Endothelial cell of umbilical vein (primary cell): ENCODE data around the gene ALPL. TPM values are rescaled to one million over a fixed set of nuclear protein-coding genes. Genes with fewer than 3 reads are reported as not detected.

Experiments
- BruUV-seq: library from RNA; stranded (reverse); fragments of 400-500 nt; replicated peaks from 2 replicates; lab custom pipeline; 2021; lab: Mats Ljungman, UMichigan
- CTCF ChIA-PET: fragments of 300-600, 350-600 bp; sonication (Branson Sonifier 250); formaldehyde crosslinking; loops from one replicate; lab custom pipeline; 2021; ENCODE audit warnings: antibody characterized with exemption, inconsistent platforms; lab: Charles Lee
- POLR2A ChIA-PET: fragments of 300-600, 350-600 bp; sonication (Branson Sonifier 250); formaldehyde crosslinking; loops from one replicate; lab custom pipeline; 2021; ENCODE audit warnings: antibody characterized with exemption, inconsistent platforms; lab: Charles Lee
- DNase-seq: peaks from one replicate; pipeline ENCODE4 v3.0.0-alpha.2; 2011; ENCODE audit warnings: low read depth, low spot score
- FAIRE-seq: peaks from 2 replicates; lab custom pipeline; 2011; peaks lifted over from hg19 to GRCh38; lab: Jason Lieb, UNC
- H2AFZ ChIP-seq: 2 replicates; pipeline ENCODE4 v1.6.0; 2012; ENCODE audit warnings: low read depth, low read length, control low read depth, inconsistent platforms
- H3K27ac ChIP-seq: 2 replicates; pipeline ENCODE4 v1.5.1; 2011; ENCODE audit warnings: low read depth, mild to moderate bottlenecking, control low read depth, low read length, moderate library complexity; ENCODE audit not compliant: insufficient read depth
- H3K27me3 ChIP-seq, 2 experiments: 2 replicates each; pipeline versions ENCODE4 v1.6.0 to v1.6.1; 2011; ENCODE audit warnings: low read length in 2 of 2, mixed read lengths in 1 of 2; ENCODE audit not compliant: control insufficient read depth in 2 of 2, insufficient read depth in 2 of 2
- H3K36me3 ChIP-seq, 2 experiments: 2 replicates in 1 of 2; 3 replicates in 1 of 2; pipeline ENCODE4 v1.5.1; 2011; ENCODE audit warnings: low read length in 2 of 2, mild to moderate bottlenecking in 1 of 2, moderate library complexity in 1 of 2; ENCODE audit not compliant: control insufficient read depth in 2 of 2, insufficient read depth in 2 of 2; ENCODE audit errors: extremely low read depth in 1 of 2
- H3K4me1 ChIP-seq: 3 replicates; pipeline ENCODE4 v1.5.1; 2011; ENCODE audit warnings: mild to moderate bottlenecking, low read length; ENCODE audit not compliant: control insufficient read depth, insufficient read depth; ENCODE audit errors: extremely low read depth
- H3K4me2 ChIP-seq: 2 replicates; pipeline ENCODE4 v1.6.1; 2011; ENCODE audit warnings: low read length, control low read depth, mixed read lengths; ENCODE audit not compliant: insufficient read depth
- H3K4me3 ChIP-seq, 3 experiments: fragments of 200-600 bp in 1 of 3; sonication (generic), shearing (Covaris generic) in 1 of 3; replicated peaks in 1 of 3; 2 replicates each; pipeline ENCODE4 v1.5.1; 2011 to 2016; ENCODE audit warnings: control low read depth in 3 of 3, low read length in 3 of 3, mild to moderate bottlenecking in 2 of 3, inconsistent platforms in 1 of 3, low read depth in 1 of 3, moderate library complexity in 1 of 3; ENCODE audit not compliant: insufficient read depth in 1 of 3
- H3K79me2 ChIP-seq: 2 replicates; pipeline ENCODE4 v1.6.0; 2012; ENCODE audit warnings: low read length, inconsistent platforms; ENCODE audit not compliant: control insufficient read depth, insufficient read depth
- H3K9ac ChIP-seq: replicated peaks from 2 replicates; pipeline ENCODE3; 2011; ENCODE audit warnings: low read length, control low read depth; ENCODE audit not compliant: insufficient read depth; ENCODE audit errors: extremely low read depth
- H3K9me1 ChIP-seq: replicated peaks from 3 replicates; pipeline ENCODE4 v1.6.0; 2011; ENCODE audit warnings: mild to moderate bottlenecking, low read length; ENCODE audit not compliant: control insufficient read depth, insufficient read depth; ENCODE audit errors: extremely low read depth
- H3K9me3 ChIP-seq: replicated peaks from 2 replicates; pipeline ENCODE4 v1.5.1; 2012; ENCODE audit warnings: low read length, inconsistent platforms; ENCODE audit not compliant: control insufficient read depth, insufficient read depth
- H4K20me1 ChIP-seq: replicated peaks from 2 replicates; pipeline ENCODE3; 2011; ENCODE audit warnings: mild to moderate bottlenecking, low read length; ENCODE audit not compliant: control insufficient read depth, insufficient read depth; ENCODE audit errors: extremely low read depth
- FOS ChIP-seq: IDR thresholded peaks from 2 replicates; pipeline ENCODE4 v1.6.1; 2011; ENCODE audit warnings: mild to moderate bottlenecking, low read length, moderate library complexity, borderline replicate concordance; ENCODE audit not compliant: insufficient read depth
- POLR2A ChIP-seq: IDR thresholded peaks from 2 replicates; pipeline ENCODE4 v1.6.1; 2012; ENCODE audit warnings: low read depth, mild to moderate bottlenecking, control low read depth, low read length
- POLR2AphosphoS5 ChIP-seq: IDR thresholded peaks from 2 replicates; pipeline ENCODE4 v1.6.1; 2012; ENCODE audit warnings: low read depth, mild to moderate bottlenecking, control low read depth, low read length, moderate library complexity; ENCODE audit not compliant: insufficient read depth
- dilution Hi-C: fragments of 300-500 bp; cut with MboI; formaldehyde crosslinking; loops from one replicate; pipeline ENCODE4 v1.15.0; 2019; ENCODE audit warnings: low sequenced_read_pairs; ENCODE audit not compliant: extremely low pct_ligation_motif_present
- intact Hi-C: fragments of 100-400 bp; cut with micrococcal nuclease; formaldehyde crosslinking; loops from one replicate; pipeline ENCODE4 v1.10.0; 2022
- polyA plus RNA-seq, 4 experiments: library from polyadenylated mRNA; depleted of rRNA in 3 of 4; stranded (reverse) in 3 of 4; unstranded in 1 of 4; fragments of >200 nt; gene quantifications; 2 replicates each; pipeline versions ENCODE4 v1.2.1 to v1.2.3, GENCODE V29; 2011 to 2012; ENCODE audit warnings: missing spikeins in 1 of 4
- total RNA-seq: library from RNA; stranded (reverse); gene quantifications from 2 replicates; pipeline ENCODE4 v1.2.3, GENCODE V29; 2021
- TF ChIP-seq, protein P1 (sequence below), 2 donors: IDR thresholded peaks; 1 replicate in 1 of 2; 2 replicates in 1 of 2; pipeline ENCODE4 v1.5.1; 2011; ENCODE audit warnings: low read length in 2 of 2, mild to moderate bottlenecking in 2 of 2, moderate library complexity in 2 of 2, control low read depth in 1 of 2, inconsistent platforms in 1 of 2, low read depth in 1 of 2; ENCODE audit not compliant: insufficient read depth in 1 of 2; ENCODE audit errors: extremely low read depth in 1 of 2
- TF ChIP-seq, protein P2 (sequence below): IDR thresholded peaks from 2 replicates; pipeline ENCODE4 v1.6.1; 2011; ENCODE audit not compliant: insufficient read depth, insufficient read length

ALPL gene
- total and polyA plus RNA-seq, 2 donors (not counting 3 experiments of a cell fraction or from before 2014, with no cell fraction given): 0.38 to 0.92 TPM

DNA sequence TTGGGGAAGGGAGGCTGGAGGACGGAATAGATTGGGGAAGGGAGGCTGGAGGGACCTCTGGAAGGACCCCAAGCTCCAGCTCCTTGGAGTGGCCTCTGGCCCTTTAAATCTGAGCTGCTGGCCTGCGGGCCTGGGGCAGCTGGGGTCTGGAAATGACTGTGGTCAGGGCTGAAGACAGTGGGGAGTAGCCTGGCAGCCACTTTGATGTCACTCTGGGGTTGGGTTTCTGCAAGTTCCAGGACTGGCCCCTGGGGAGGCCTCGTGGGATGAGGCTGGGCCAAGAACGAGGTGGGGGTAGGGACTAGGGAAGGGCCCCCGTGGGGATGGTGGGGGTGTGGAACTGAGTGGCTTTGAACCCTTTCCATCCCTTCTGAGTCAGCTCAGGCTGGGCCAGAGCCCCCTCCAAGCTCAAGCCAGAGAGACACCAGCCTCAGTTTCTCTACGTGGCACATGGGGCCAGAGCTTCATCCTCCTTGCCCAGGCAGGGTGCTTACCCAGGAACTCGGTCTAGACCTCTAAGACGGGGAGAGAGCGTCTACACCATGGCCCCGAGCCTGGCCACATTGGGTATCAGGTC is 59.7 kb downstream of the ALPL start:
- no TSS peak for BruUV-seq

More for the DNA sequence above, 59.7 kb downstream of the ALPL start:
- Histone ChIP-seq H3K27me3 (peaks cover 0 to 6% of the 10 kb centered on the region in 2 experiments), H3K27ac (no peak overlapping the region), H3K9me1 (no peaks in the 10 kb centered on the region), H3K4me1 (peaks cover 5% of the 10 kb centered on the region), H3K36me3 (no peaks in the 10 kb centered on the region), H3K9ac (no peak overlapping the region), H4K20me1 (no peaks in the 10 kb centered on the region), H3K4me2 (no peak overlapping the region), H3K79me2 (no peaks in the 10 kb centered on the region), H3K4me3 (no peak overlapping the region), H2AFZ (no peak overlapping the region), H3K9me3 (no peaks in the 10 kb centered on the region)
- ChIA-PET CTCF (no interaction called here), POLR2A (no interaction called here)
- TF ChIP-seq, protein P1, sequence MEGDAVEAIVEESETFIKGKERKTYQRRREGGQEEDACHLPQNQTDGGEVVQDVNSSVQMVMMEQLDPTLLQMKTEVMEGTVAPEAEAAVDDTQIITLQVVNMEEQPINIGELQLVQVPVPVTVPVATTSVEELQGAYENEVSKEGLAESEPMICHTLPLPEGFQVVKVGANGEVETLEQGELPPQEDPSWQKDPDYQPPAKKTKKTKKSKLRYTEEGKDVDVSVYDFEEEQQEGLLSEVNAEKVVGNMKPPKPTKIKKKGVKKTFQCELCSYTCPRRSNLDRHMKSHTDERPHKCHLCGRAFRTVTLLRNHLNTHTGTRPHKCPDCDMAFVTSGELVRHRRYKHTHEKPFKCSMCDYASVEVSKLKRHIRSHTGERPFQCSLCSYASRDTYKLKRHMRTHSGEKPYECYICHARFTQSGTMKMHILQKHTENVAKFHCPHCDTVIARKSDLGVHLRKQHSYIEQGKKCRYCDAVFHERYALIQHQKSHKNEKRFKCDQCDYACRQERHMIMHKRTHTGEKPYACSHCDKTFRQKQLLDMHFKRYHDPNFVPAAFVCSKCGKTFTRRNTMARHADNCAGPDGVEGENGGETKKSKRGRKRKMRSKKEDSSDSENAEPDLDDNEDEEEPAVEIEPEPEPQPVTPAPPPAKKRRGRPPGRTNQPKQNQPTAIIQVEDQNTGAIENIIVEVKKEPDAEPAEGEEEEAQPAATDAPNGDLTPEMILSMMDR (IDR thresholded peaks at IDR 0.05; ENCODE audit: extremely low read depth in 1 of 2, insufficient read depth in 1 of 2, low read depth in 1 of 2, low read length in 2 of 2): no peak
- TF ChIP-seq FOS (no peak), POLR2A (no peak), POLR2AphosphoS5 (no peak)
- TF ChIP-seq, protein P2, sequence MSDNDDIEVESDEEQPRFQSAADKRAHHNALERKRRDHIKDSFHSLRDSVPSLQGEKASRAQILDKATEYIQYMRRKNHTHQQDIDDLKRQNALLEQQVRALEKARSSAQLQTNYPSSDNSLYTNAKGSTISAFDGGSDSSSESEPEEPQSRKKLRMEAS: no peak
- DNase-seq (no peak), FAIRE-seq (no peak)
- dilution Hi-C loops: no loop called here
- intact Hi-C loops: no loop called here
